GM23248 (cell line): ENCODE results near the gene OR1N2.
"Not testable (repeated sequence)": the region's sequence is repeated elsewhere in the genome, so short reads cannot be mapped to it uniquely, and the experiment has no call there.

ENCODE experiments used
- EZH2 ChIP-seq: fragments of 200-600 bp; sonication (generic); IDR thresholded peaks from 2 replicates; pipeline ENCODE4 v1.6.1; 2018; ENCODE audit warnings: antibody characterized with exemption, mild to moderate bottlenecking; ENCODE audit not compliant: insufficient read depth, poor library complexity, severe bottlenecking
- EZH2phosphoT487 ChIP-seq: fragments of 200-600 bp; sonication (generic); IDR thresholded peaks from 2 replicates; pipeline ENCODE4 v1.6.1; 2018; ENCODE audit warnings: antibody characterized with exemption, moderate library complexity, mild to moderate bottlenecking, low read depth; ENCODE audit not compliant: insufficient read depth

DNA sequence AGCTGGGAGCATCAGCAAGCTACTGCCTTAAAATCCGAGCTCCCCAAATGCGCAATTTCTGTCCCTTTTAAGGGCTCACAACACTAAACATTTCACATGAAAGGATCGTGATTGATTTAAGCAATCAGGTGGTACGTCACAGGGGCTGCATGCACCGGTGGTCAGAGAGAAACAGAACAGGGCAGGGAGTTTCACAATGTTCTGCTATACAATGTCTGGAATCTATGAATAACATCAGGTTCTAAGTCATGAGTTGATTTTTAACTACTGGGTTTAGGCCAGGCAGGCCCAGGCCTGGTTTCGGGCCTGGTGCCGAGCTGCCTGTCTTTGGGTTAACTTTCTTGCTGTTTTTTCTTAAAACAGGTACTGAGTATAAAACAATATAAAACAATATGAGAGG, 15.8 kb upstream of the OR1N2 start:
- TF ChIP-seq EZH2phosphoT487, EZH2: not testable (repeated sequence)
